ENCODE data around the gene EPHB1. TPM values are rescaled to one million over a fixed set of nuclear protein-coding genes. Genes with fewer than 3 reads are reported as not detected.

The EPHB1 gene
- total RNA-seq, 4 donors from 2014 or later, result 2.6 to 5.3 (median 3.1) TPM; not detected in 1

DNA sequence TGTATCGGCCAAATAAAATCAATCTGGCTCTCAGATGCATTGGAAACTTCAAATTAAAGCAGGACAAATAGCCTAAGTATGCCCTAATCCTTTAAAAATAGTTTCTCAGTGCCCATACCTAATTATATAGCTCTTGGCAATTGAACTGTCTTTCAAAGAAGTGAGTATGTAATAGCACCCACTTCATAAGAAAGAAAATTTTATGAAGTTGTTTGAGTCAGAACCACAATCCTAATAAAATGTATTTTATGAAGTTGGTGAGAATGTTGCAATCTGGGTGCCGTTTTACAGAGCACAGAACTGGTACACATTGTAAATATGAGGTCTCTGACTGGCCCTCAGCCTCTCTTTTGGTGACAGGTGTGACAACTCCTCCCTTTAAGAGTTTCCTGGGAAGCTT, 45.4 kb downstream of the EPHB1 start:
- Histone ChIP-seq H3K27me3 (no peaks in the 10 kb centered on the region), H3K9me3 (peaks cover 0 to 14% of the 10 kb centered on the region in 2 donors), H3K4me3 (no peak overlapping the region), H3K4me1 (no peaks in the 10 kb centered on the region), H3K27ac (no peak overlapping the region), H3K36me3 (no peaks in the 10 kb centered on the region)
- intact Hi-C loops (cut with DNase I; ENCODE audit: low total_unique reads), result no loop called here
- DNase-seq, result no peak
- no peak for TF ChIP-seq POLR2A (IDR thresholded peaks at IDR 0.05)
- TF ChIP-seq, protein P1, sequence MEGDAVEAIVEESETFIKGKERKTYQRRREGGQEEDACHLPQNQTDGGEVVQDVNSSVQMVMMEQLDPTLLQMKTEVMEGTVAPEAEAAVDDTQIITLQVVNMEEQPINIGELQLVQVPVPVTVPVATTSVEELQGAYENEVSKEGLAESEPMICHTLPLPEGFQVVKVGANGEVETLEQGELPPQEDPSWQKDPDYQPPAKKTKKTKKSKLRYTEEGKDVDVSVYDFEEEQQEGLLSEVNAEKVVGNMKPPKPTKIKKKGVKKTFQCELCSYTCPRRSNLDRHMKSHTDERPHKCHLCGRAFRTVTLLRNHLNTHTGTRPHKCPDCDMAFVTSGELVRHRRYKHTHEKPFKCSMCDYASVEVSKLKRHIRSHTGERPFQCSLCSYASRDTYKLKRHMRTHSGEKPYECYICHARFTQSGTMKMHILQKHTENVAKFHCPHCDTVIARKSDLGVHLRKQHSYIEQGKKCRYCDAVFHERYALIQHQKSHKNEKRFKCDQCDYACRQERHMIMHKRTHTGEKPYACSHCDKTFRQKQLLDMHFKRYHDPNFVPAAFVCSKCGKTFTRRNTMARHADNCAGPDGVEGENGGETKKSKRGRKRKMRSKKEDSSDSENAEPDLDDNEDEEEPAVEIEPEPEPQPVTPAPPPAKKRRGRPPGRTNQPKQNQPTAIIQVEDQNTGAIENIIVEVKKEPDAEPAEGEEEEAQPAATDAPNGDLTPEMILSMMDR (IDR thresholded peaks at IDR 0.05), result no peak

DNA sequence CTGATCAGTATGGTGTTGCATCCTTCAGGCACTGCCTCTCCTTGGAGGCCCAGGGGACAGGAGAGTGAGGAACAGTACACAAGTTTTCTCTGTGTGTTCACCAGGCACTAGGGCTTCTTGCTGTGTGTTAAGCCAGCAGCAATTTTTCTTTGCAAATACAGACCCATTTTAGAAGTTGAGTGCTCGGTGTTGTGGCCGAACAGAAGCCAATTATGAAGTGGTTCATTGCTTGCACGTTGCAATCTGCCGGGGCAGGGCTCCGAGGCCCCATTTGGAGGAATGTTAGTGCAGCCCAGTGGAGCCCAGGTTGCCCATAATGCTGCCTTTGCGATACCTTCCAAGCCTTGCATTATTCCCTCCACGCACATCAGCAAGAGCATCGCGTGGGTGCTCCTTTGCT, 51.0 kb downstream of the EPHB1 start:
- no peaks in the 10 kb centered on the region for H3K27me3 ChIP-seq
- H3K4me1 ChIP-seq, result no peaks in the 10 kb centered on the region
- H3K9me3 ChIP-seq, result peaks cover 0 to 14% of the 10 kb centered on the region in 2 donors
- H3K36me3 ChIP-seq, result no peaks in the 10 kb centered on the region
- no peak overlapping the region for H3K4me3 ChIP-seq
- no peak overlapping the region for H3K27ac ChIP-seq
- no peak for DNase-seq
- intact Hi-C loops (cut with DNase I; ENCODE audit: low total_unique reads), result no loop called here
- TF ChIP-seq, protein P1 (IDR thresholded peaks at IDR 0.05), result no peak
- no peak for TF ChIP-seq POLR2A (IDR thresholded peaks at IDR 0.05)

DNA sequence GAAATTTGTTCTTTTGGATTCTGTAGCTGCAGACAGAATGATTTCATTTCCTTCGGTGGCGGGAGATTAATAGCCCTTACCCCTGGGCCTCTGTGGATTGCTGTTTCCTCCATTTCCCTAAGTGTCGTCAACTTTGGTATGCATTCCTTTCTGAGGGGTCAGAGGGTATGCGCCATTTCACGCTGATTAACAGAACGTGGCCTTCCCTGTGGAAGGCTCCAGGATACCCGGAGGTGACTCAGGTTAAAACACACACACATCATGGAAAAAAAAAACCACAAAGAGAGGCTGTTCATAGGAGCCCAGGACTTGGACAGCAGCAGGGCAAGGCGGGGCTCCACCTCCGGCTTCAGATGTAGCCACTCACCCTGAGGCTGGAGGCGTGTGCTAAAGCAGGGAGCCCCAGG, 51.9 kb downstream of the EPHB1 start:
- no peaks in the 10 kb centered on the region for H3K27me3 ChIP-seq
- H3K9me3 ChIP-seq, result peaks cover 0 to 14% of the 10 kb centered on the region in 2 donors
- no peaks in the 10 kb centered on the region for H3K36me3 ChIP-seq
- no peaks in the 10 kb centered on the region for H3K4me1 ChIP-seq
- TF ChIP-seq, protein P1 (IDR thresholded peaks at IDR 0.05), result no peak
- TF ChIP-seq POLR2A (IDR thresholded peaks at IDR 0.05), result no peak
- no peak overlapping the region for H3K27ac ChIP-seq
- intact Hi-C loops (cut with DNase I; ENCODE audit: low total_unique reads), result no loop called here
- DNase-seq, result peak in 1 of 2 donors; percentile 36
- H3K4me3 ChIP-seq, result no peak overlapping the region

DNA sequence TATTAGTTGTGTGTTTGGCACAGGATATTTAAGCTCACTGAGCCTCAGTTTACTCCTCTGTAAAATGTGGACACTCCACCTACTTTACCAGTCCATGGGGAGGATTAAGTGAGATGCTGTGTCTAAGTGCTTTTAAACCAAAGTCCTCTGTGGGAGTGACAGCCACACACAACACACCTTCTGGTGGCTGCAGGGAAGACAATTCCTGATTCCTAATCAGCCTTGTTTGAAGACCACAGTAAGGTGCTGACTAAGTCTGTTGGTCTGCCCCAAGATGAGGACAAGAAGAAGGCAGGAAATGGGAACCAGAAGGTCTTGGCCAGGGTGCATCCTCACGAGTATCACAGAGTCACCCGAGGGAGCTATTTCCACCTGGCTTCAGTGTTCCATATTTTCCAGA, 52.3 kb downstream of the EPHB1 start:
- Histone ChIP-seq H3K9me3 (peaks cover 0 to 10% of the 10 kb centered on the region in 2 donors), H3K27me3 (no peaks in the 10 kb centered on the region), H3K36me3 (no peaks in the 10 kb centered on the region), H3K27ac (no peak overlapping the region), H3K4me1 (no peaks in the 10 kb centered on the region), H3K4me3 (no peak overlapping the region)
- TF ChIP-seq, protein P1 (IDR thresholded peaks at IDR 0.05), result no peak
- no peak for TF ChIP-seq POLR2A (IDR thresholded peaks at IDR 0.05)
- no peak for DNase-seq
- intact Hi-C loops (cut with DNase I; ENCODE audit: low total_unique reads), result no loop called here

DNA sequence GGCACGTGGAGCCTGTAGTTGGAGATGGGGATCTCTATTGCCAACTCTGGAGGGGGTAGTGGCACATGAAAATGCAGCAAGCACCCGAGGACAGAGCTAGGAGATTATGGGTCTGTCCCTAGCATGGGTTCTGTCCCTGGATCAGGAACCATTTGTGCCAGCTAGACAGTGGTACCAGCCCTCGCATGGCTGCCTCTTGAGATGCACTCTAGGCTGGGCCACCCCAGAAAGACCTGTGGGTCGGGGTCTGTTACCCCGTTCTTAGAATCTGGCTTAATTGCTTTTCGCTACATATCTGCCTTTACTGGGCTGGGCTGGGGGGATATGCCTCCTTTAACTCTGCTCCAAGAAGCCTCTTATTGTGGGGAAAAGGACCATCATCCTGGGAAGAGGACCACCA, 54.5 kb downstream of the EPHB1 start:
- Histone ChIP-seq H3K9me3 (no peaks in the 10 kb centered on the region), H3K4me1 (no peaks in the 10 kb centered on the region), H3K4me3 (no peak overlapping the region), H3K27ac (no peak overlapping the region), H3K36me3 (no peaks in the 10 kb centered on the region), H3K27me3 (no peaks in the 10 kb centered on the region)
- TF ChIP-seq POLR2A (IDR thresholded peaks at IDR 0.05), result no peak
- TF ChIP-seq, protein P1 (IDR thresholded peaks at IDR 0.05), result no peak
- DNase-seq, result no peak
- intact Hi-C loops (cut with DNase I; ENCODE audit: low total_unique reads), result no loop called here

Data from uterus (tissue), 4 donors.